UCSD-AML1 (cell line): ENCODE data around the gene SEC24D.

ENCODE experiments used
- DNase-seq: peaks from one replicate; lab custom pipeline; 2025; ENCODE audit not compliant: unreplicated experiment; lab: John Stamatoyannopoulos, UW

SEC24D gene

DNA sequence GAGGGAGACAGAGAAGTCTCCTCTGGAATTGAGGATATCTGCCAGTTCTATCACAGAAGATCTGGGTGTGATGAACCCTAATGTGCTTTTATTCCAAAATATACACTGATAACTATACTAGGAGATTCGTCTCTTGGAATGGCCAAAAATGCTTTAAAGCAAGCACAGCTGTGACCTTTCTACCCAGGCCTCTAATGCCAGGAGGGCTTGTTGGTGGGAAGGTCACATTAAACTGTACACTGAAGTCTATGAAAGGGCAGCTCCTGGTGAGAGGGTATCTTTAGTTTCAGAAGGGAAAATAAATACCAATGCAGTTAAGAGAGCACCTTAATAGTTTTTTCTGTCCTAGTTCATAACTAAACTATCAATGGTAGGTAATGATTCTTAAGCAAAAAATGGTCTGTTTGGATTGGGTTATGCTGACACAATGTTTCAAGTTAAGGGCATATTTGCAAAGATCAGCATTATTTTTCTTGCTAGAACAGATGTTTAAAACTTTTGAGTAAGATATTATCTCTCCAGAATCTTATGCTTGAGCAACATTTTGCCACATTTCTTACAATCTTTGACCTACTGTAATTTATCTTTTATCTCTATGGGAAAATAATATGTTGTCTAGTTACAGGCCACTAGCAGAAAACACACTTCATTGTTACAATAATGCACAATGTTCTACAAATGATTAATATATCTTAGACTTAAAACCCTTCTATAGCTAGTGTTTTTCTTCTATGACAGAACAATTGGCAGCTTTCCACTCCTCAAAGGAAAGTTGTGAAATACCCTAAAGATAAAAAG, 59.6 kb downstream of the SEC24D start:
- DNase-seq: no peak

GRCh38 chr4:118775405-118775804, 60.5 kb downstream of the SEC24D start:
- no peak for DNase-seq

- DNase-seq: no peak
These were observed 60.9 kb downstream of the SEC24D start for GRCh38 chr4:118774989-118775388.

DNA sequence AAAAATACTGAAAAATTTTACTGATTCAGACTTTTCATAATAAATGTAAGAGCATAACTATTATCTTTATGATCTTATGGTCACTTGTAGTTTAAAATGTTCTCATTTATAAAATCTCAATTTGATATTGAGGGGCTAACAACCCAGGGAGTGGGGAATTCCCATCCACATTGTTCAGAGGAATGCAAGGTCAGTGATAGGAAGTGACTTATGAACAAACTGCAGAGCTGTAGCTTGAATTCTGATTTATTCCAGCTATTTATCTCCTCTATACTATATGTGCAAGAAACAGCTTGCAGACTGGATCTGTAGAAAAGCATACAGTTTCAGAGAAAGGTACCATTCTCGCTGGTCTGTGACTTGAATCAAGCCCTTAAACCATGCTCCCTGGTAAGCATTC, 61.6 kb downstream of the SEC24D start:
- no peak for DNase-seq

DNA sequence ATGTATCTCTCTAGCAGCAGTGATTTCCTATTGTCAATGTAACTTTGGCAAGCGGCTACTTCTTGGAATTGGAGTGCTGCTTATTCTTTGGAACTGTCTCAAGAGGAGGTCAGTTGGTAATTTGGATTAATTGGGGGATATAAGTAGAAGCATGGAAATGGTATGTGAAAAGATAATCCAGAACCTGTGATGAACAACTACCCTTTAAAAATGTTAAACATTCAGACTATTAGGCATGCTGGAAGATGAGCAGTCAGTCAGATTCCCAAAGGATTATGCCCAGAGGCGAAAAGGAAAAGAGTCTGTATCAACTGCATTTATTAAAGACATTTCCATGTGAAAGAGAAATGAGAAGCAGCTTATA, 62.5 kb downstream of the SEC24D start:
- DNase-seq: no peak

DNA sequence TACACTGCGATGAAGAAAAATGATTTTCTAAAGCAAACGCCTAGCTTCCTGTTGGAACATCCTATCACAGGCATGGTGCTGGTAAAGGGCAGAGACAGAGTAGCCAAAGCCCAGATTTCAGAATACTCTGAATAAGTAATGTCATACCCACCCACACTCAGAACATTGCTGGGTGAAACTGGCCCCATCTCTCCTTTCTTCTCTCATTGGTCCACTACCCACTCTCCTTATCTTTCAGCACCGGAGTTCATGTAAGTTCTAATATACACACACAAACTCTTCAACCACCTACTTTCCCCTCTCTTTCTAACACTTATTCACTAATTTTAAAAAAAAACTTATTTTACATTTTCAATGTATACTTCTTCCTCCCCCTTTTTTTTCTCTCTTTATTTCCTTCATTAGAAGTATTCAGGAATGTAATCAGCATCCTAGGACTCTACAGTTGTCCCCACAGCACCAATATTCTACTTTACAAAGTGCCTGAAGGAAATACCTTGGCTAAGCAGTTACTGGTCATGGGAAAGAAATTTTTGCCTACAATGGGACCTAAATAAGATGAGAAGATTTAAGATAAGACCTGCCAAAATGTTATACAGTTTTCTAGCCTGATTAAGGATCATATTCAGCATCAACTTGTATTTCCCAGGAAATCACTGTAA, 63.0 kb downstream of the SEC24D start:
- DNase-seq: no peak

GRCh38 chr4:118772081-118772766, 63.7 kb downstream of the SEC24D start:
- no peak for DNase-seq

DNA sequence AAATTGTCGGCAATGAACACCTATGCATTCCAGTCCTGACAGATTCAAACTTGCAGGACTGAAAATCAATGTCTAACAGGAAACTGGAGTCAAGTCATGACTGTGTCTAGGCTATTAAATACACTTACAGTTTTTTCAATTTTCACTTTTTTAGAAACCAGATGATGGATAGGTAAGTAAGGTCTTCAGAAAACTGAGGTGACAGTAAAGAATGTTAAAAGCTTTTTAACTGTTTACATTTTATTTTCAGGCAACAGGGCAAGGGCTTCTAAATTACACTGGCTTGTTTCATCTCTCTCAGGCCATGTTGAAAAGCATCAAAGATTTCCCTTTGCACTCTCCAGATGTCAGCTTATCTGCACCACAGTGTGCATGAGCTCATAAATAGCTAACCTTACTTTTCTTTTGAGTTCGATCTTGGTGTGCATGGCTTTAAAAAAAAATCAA, 65.2 kb downstream of the SEC24D start:
- DNase-seq: no peak

DNA sequence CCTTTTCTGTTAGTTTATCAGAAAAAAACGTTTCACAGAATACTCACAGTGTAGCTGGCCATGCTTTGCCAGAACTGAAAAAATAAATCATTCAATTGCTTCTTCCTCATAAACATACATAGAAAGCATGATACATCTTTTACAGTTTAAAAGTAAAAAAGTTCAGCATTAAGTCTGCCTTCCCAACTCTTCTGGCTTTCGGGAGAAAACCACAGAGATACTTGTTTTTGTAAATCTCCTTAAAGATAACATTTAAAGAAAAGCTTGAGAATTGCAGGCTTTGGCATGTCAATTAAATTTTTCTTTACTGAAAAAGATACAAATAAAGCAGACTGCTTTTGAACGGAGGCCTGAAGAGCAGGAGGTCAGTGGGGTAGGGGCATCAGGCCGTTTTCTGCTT, 66.8 kb downstream of the SEC24D start:
- DNase-seq: no peak

- no peak for DNase-seq
These were observed 68.8 kb downstream of the SEC24D start for GRCh38 chr4:118767109-118767508.

GRCh38 chr4:118765399-118765798, 70.5 kb downstream of the SEC24D start:
- no peak for DNase-seq

GRCh38 chr4:118762730-118763477, 73.0 kb downstream of the SEC24D start:
- DNase-seq: no peak

- DNase-seq: no peak
These were observed 73.8 kb downstream of the SEC24D start for GRCh38 chr4:118762155-118762554.

GRCh38 chr4:118761397-118762016, 74.4 kb downstream of the SEC24D start:
- no peak for DNase-seq

DNA sequence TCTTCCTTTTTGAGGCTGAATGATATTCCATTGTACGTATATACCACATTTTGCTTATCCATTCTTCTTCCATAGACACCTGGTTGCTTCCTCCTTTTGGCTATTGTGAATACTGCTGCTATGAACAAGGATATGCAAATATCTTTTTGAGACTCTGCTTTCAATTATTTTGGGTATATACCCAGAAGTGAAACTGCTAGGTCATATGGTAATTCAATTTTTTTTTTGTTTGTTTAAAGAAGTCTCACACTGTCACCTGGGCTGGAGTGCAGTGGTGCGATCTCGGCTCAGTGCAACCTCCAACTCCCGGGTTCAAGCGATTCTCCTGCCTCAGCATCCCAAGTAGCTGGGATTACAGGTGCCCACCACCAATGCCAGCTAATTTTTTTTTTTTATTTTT, 75.4 kb downstream of the SEC24D start:
- DNase-seq: no peak

- no peak for DNase-seq
These were observed 75.8 kb downstream of the SEC24D start for GRCh38 chr4:118760092-118760491.

GRCh38 chr4:118759481-118759880, 76.4 kb downstream of the SEC24D start:
- no peak for DNase-seq

GRCh38 chr4:118758293-118758692, 77.6 kb downstream of the SEC24D start:
- DNase-seq: no peak

- no peak for DNase-seq
These were observed 78.1 kb downstream of the SEC24D start for GRCh38 chr4:118757761-118758251.

DNA sequence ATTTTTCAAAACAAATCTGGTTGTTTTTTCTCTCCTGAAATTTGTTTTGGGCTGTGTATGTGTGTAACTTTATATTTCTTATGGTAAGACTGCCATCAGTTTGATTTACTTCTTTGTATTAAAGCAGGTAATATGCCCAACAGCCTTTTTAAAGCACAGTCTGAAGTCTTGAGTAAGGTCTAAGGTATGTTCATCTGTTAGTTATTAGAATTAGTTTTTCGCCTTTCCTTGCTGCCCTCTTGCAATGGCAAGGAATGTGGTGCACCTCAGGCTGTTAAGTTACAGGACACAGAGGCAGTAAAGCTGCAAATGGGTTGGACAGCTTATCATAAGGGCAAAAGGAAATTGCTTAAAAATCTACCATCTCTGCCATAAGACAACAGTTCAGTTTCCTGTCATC, 79.0 kb downstream of the SEC24D start:
- DNase-seq: no peak

GRCh38 chr4:118756429-118756828, 79.5 kb downstream of the SEC24D start:
- no peak for DNase-seq
